ENCODE results near the gene RBM4.

Gene RBM4

GRCh38 chr11:66641834-66642233, 3.3 kb downstream of the RBM4 start:
- no peak for TF ChIP-seq CTCF (IDR thresholded peaks at IDR 0.05; ENCODE audit: low read length, missing control alignments)
- peak overlapping the region; percentile 94 for H3K4me3 ChIP-seq (replicated peaks; ENCODE audit: low read depth, low read length)
- no peak for DNase-seq (ENCODE audit: low read depth)

GRCh38 chr11:66643745-66644437, 5.4 kb downstream of the RBM4 start:
- no peak for DNase-seq (ENCODE audit: low read depth)
- H3K4me3 ChIP-seq (replicated peaks; ENCODE audit: low read depth, low read length), result no peak overlapping the region
- TF ChIP-seq CTCF (IDR thresholded peaks at IDR 0.05; ENCODE audit: low read length, missing control alignments), result no peak

GRCh38 chr11:66646828-66647227, 8.3 kb downstream of the RBM4 start:
- TF ChIP-seq CTCF (IDR thresholded peaks at IDR 0.05; ENCODE audit: low read length, missing control alignments), result no peak
- no peak for DNase-seq (ENCODE audit: low read depth)

GRCh38 chr11:66649903-66650302, 11.4 kb downstream of the RBM4 start:
- no peak for DNase-seq (ENCODE audit: low read depth)
- TF ChIP-seq CTCF (IDR thresholded peaks at IDR 0.05; ENCODE audit: low read length, missing control alignments), result no peak
- no peak overlapping the region for H3K4me3 ChIP-seq (replicated peaks; ENCODE audit: low read depth, low read length)

More at GRCh38 chr11:66646828-66647227, 8.3 kb downstream of the RBM4 start:
- H3K4me3 ChIP-seq (replicated peaks; ENCODE audit: low read depth, low read length), result no peak overlapping the region

- peak; percentile 12 for DNase-seq (ENCODE audit: low read depth)
- H3K4me3 ChIP-seq (replicated peaks; ENCODE audit: low read depth, low read length), result no peak overlapping the region
- TF ChIP-seq CTCF (IDR thresholded peaks at IDR 0.05; ENCODE audit: low read length, missing control alignments), result no peak
These were observed 12.5 kb downstream of the RBM4 start for GRCh38 chr11:66651016-66651415.

GRCh38 chr11:66652651-66653050, 14.1 kb downstream of the RBM4 start:
- no peak for TF ChIP-seq CTCF (IDR thresholded peaks at IDR 0.05; ENCODE audit: low read length, missing control alignments)
- DNase-seq (ENCODE audit: low read depth), result no peak
- H3K4me3 ChIP-seq (replicated peaks; ENCODE audit: low read depth, low read length), result no peak overlapping the region

- no peak for DNase-seq (ENCODE audit: low read depth)
- H3K4me3 ChIP-seq (replicated peaks; ENCODE audit: low read depth, low read length), result no peak overlapping the region
- no peak for TF ChIP-seq CTCF (IDR thresholded peaks at IDR 0.05; ENCODE audit: low read length, missing control alignments)
These were observed 14.6 kb downstream of the RBM4 start for GRCh38 chr11:66653123-66653522.
